Activated CD8-positive, alpha-beta T cell treated with anti-CD3 and anti-CD28 coated beads for 36 hours (primary cell): ENCODE results near the gene PCDHGA9. TPM values are rescaled to one million over a fixed set of nuclear protein-coding genes. Genes with fewer than 3 reads are reported as not detected.
"Not testable (repeated sequence)": the region's sequence is repeated elsewhere in the genome, so short reads cannot be mapped to it uniquely, and the experiment has no call there.

Experiments used
- ATAC-seq: fragments of 200-7000 bp; cut with Tn5 transposase; one replicate; pipeline ENCODE4 v1.10.0; 2021; ENCODE audit warnings: mild to moderate bottlenecking, moderate library complexity
- CTCF ChIA-PET: fragments of 350-600 bp; sonication (Branson Sonifier 250); formaldehyde crosslinking; loops from one replicate; lab custom pipeline; 2021; ENCODE audit warnings: antibody characterized with exemption; lab: Charles Lee
- POLR2A ChIA-PET: fragments of 350-600 bp; sonication (Branson Sonifier 250); formaldehyde crosslinking; loops from one replicate; lab custom pipeline; 2021; ENCODE audit warnings: antibody characterized with exemption; lab: Charles Lee
- DNase-seq: peaks from one replicate; pipeline ENCODE4 v3.0.0-alpha.2; 2020
- H3K27ac Mint-ChIP-seq: one replicate; pipeline ENCODE4 v1.8.0; 2021; ENCODE audit warnings: mild to moderate bottlenecking, mixed read lengths
- H3K27me3 Mint-ChIP-seq: one replicate; pipeline ENCODE4 v1.8.0; 2021; ENCODE audit warnings: mixed read lengths
- H3K36me3 Mint-ChIP-seq: one replicate; pipeline ENCODE4 v1.8.0; 2021; ENCODE audit warnings: low read depth, mixed read lengths
- H3K4me1 Mint-ChIP-seq: one replicate; pipeline ENCODE4 v1.8.0; 2021; ENCODE audit warnings: low read depth, mixed read lengths
- H3K4me3 Mint-ChIP-seq: one replicate; pipeline ENCODE4 v1.8.0; 2021; ENCODE audit warnings: mild to moderate bottlenecking, moderate library complexity, mixed read lengths
- H3K9me3 Mint-ChIP-seq: one replicate; pipeline ENCODE4 v1.8.0; 2021; ENCODE audit warnings: mixed read lengths
- intact Hi-C: fragments of 100-400 bp; cut with micrococcal nuclease; formaldehyde crosslinking; loops from one replicate; pipeline ENCODE4 v1.10.0; 2022
- total RNA-seq, 2 experiments: library from RNA; stranded (reverse); gene quantifications; one replicate each; pipeline ENCODE4 v1.2.3, GENCODE V29; 2021
- TF ChIP-seq, protein P1 (sequence below): fragments of 200-600 bp; IDR thresholded peaks from one replicate; pipeline ENCODE4 v1.8.0; 2022; ENCODE audit warnings: antibody characterized with exemption, mild to moderate bottlenecking

PCDHGA9 gene
- total RNA-seq, 2 experiments from 2014 or later, result 0.09 TPM; not detected in 1

- TF ChIP-seq, protein P1, sequence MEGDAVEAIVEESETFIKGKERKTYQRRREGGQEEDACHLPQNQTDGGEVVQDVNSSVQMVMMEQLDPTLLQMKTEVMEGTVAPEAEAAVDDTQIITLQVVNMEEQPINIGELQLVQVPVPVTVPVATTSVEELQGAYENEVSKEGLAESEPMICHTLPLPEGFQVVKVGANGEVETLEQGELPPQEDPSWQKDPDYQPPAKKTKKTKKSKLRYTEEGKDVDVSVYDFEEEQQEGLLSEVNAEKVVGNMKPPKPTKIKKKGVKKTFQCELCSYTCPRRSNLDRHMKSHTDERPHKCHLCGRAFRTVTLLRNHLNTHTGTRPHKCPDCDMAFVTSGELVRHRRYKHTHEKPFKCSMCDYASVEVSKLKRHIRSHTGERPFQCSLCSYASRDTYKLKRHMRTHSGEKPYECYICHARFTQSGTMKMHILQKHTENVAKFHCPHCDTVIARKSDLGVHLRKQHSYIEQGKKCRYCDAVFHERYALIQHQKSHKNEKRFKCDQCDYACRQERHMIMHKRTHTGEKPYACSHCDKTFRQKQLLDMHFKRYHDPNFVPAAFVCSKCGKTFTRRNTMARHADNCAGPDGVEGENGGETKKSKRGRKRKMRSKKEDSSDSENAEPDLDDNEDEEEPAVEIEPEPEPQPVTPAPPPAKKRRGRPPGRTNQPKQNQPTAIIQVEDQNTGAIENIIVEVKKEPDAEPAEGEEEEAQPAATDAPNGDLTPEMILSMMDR, result no peak
- H3K4me1 Mint-ChIP-seq, result no peaks in the 10 kb centered on the region
- DNase-seq, result no peak
- ChIA-PET POLR2A (no interaction called here), CTCF (interaction anchor here (1.1 to 3.6 kb wide), 12 partner anchors 8 to 169 kb away, joined by 3 to 19 read pairs (median 5); partner anchors contain the start of genes PCDHGA10, PCDHGA11, PCDHGA12 and PCDHGB4)
- intact Hi-C loops, result no loop called here
- peaks cover 54% of the 10 kb centered on the region for H3K27me3 Mint-ChIP-seq
- H3K4me3 Mint-ChIP-seq, result no peak overlapping the region
- H3K27ac Mint-ChIP-seq, result no peak overlapping the region
- peaks cover 19% of the 10 kb centered on the region for H3K36me3 Mint-ChIP-seq
- no peak for ATAC-seq
- peaks cover 28% of the 10 kb centered on the region for H3K9me3 Mint-ChIP-seq
These were observed 4.0 kb upstream of the PCDHGA9 start for GRCh38 chr5:141398608-141399007.

DNA sequence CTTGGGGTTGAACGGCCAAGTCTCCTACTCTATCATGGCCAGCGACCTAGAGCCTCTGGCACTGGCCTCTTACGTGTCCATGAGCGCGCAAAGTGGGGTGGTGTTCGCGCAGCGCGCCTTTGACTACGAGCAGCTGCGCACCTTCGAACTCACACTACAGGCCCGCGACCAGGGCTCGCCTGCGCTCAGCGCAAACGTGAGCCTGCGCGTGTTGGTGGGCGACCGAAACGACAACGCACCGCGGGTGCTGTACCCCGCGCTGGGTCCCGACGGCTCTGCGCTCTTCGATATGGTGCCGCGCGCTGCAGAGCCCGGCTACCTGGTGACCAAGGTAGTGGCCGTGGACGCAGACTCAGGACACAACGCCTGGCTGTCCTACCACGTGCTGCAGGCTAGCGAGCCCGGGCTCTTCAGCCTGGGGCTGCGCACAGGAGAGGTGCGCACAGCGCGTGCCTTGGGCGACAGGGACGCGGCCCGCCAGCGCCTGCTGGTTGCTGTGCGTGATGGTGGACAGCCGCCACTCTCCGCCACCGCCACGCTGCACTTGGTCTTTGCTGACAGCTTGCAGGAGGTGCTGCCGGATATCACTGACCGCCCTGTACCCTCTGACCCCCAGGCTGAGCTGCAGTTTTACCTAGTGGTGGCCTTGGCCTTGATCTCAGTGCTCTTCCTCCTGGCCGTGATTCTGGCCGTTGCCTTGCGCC lies 2.9 kb upstream of the PCDHGA9 start:
- TF ChIP-seq, protein P1, result no peak
- H3K9me3 Mint-ChIP-seq, result peaks cover 24% of the 10 kb centered on the region
- DNase-seq, result no peak
- H3K36me3 Mint-ChIP-seq, result peaks cover 17% of the 10 kb centered on the region
- no peak for ATAC-seq
- no peak overlapping the region for H3K4me3 Mint-ChIP-seq
- H3K4me1 Mint-ChIP-seq, result no peaks in the 10 kb centered on the region
- POLR2A ChIA-PET, result interaction anchor here (1.1 kb wide), 1 partner anchor 8 kb away, joined by 3 read pairs; no protein-coding TSS in a partner anchor
- H3K27me3 Mint-ChIP-seq, result peaks cover 56% of the 10 kb centered on the region
- CTCF ChIA-PET, result interaction anchor here (1.6 kb wide), 1 partner anchor 80 kb away, joined by 4 read pairs; no protein-coding TSS in a partner anchor
- intact Hi-C loops, result no loop called here
- no peak overlapping the region for H3K27ac Mint-ChIP-seq

DNA sequence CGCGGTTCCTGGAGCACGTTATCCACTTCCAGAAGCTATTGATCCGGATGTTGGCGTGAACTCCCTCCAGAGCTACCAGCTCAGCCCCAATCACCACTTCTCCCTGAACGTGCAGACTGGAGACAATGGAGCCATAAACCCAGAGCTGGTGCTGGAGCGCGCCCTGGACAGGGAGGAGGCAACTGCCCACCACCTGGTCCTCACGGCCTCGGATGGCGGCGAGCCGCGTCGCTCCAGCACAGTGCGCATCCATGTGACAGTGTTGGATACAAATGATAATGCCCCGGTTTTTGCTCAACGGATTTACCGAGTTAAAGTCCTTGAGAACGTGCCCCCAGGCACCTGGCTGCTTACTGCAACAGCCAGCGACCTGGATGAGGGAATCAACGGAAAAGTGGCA lies 809 bp downstream of the PCDHGA9 start:
- Mint-ChIP-seq H3K4me3 (no peak overlapping the region), H3K4me1 (no peaks in the 10 kb centered on the region), H3K27ac (no peak overlapping the region), H3K9me3 (peaks cover 28% of the 10 kb centered on the region), H3K36me3 (peaks cover 22% of the 10 kb centered on the region), H3K27me3 (peaks cover 66% of the 10 kb centered on the region)
- ATAC-seq (no peak), DNase-seq (no peak)
- intact Hi-C loops, result no loop called here
- POLR2A ChIA-PET, result no interaction called here
- TF ChIP-seq, protein P1, result no peak
- CTCF ChIA-PET, result interaction anchor here (0.6 to 2.0 kb wide), 10 partner anchors 10 to 166 kb away, joined by 3 to 19 read pairs (median 4); partner anchors contain the start of genes PCDHB15, PCDHGA10, PCDHGA11 and PCDHGA12

DNA sequence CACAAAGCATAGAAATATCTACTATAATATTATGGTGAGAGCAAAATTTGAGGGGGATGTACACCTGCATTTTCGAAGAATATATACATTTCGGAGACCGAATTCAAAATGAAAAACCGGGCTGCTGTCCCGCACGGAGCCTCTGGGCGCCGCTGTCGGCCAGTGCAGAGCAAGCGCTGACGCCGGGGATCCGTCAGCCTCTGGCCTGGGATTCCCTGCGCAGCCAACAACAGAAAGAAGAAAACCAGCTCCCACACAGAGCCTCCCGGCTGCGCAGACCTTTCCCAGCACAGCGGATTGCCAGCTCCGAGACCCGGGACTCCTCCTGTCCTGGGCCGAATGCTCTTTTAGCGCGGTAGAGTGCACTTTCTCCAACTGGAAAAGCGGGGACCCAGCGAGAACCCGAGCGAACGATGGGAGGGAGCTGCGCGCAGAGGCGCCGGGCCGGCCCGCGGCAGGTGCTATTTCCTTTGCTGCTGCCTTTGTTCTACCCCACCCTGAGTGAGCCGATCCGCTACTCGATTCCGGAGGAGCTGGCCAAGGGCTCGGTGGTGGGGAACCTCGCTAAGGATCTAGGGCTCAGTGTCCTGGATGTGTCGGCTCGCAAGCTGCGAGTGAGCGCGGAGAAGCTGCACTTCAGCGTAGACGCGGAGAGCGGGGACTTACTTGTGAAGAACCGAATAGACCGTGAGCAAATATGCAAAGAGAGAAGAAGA lies 5.4 kb downstream of the PCDHGA9 start, which contains the start of gene PCDHGB6:
TSS of gene PCDHGB6 (plus strand) at position 232 of the 716 bp plus-strand sequence. CDS start at position 414, 182 bp downstream.
- Mint-ChIP-seq H3K27me3 (peaks cover 72% of the 10 kb centered on the region), H3K9me3 (peaks cover 25% of the 10 kb centered on the region), H3K4me3 (peak within 1 kb of the TSS; percentile 37), H3K36me3 (peaks cover 15% of the 10 kb centered on the region)
- ChIA-PET CTCF (interaction anchor here (0.6 to 4.3 kb wide), 15 partner anchors 10 to 177 kb away, joined by 3 to 20 read pairs (median 4); partner anchors contain the start of genes PCDHGA11, PCDHGB3, PCDHGB5 and PCDHGB7), POLR2A (interaction anchor here (0.7 kb wide), 1 partner anchor 293 kb away, joined by 3 read pairs; no protein-coding TSS in a partner anchor)
- H3K27ac Mint-ChIP-seq, H3K4me1 Mint-ChIP-seq, intact Hi-C loops: not testable (repeated sequence)
- DNase-seq (peak; percentile 52), ATAC-seq (peak; percentile 82)
- TF ChIP-seq, protein P1, result peak; percentile 55
